Left kidney (tissue), 8 donors: ENCODE results near the gene GTF3C6. TPM values are rescaled to one million over a fixed set of nuclear protein-coding genes. Genes with fewer than 3 reads are reported as not detected.
"Not testable (repeated sequence)": the region's sequence is repeated elsewhere in the genome, so short reads cannot be mapped to it uniquely, and the experiment has no call there.

Experiments used
- DNase-seq: peaks from one replicate; pipeline ENCODE4 v3.0.0-alpha.2; 2013
- long read RNA-seq, 8 donors: transcript quantifications; one replicate each; lab custom pipeline, GENCODE V29; 2026
- polyA plus RNA-seq: library from polyadenylated mRNA; unstranded; fragments of 120-200 nt; gene quantifications from one replicate; pipeline ENCODE4 v1.2.1, GENCODE V29; 2013; ENCODE audit not compliant: insufficient read length

Gene GTF3C6, protein sequence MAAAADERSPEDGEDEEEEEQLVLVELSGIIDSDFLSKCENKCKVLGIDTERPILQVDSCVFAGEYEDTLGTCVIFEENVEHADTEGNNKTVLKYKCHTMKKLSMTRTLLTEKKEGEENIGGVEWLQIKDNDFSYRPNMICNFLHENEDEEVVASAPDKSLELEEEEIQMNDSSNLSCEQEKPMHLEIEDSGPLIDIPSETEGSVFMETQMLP
- polyA plus RNA-seq, result 107 TPM
- long read RNA-seq, donor 1, transcript GTF3C6-201 (6 exons, 952 nt), result major isoform, 84 of 152 reads
- long read RNA-seq, donor 1, partial matches to known transcripts, result 68 of 152 reads
- long read RNA-seq, donor 1, other reads (novel, unspliced or antisense), result 0 of 152 reads
- long read RNA-seq, donor 2, transcript GTF3C6-201 (6 exons, 952 nt), result major isoform, 60 of 109 reads
- long read RNA-seq, donor 2, partial matches to known transcripts, result 49 of 109 reads
- long read RNA-seq, donor 2, other reads (novel, unspliced or antisense), result 0 of 109 reads
- long read RNA-seq, donor 3, transcript GTF3C6-201 (6 exons, 952 nt), result major isoform, 39 of 92 reads
- long read RNA-seq, donor 3, partial matches to known transcripts, result 53 of 92 reads
- long read RNA-seq, donor 3, other reads (novel, unspliced or antisense), result 0 of 92 reads
- long read RNA-seq, donor 4, transcript GTF3C6-201 (6 exons, 952 nt), result major isoform, 9 of 24 reads
- long read RNA-seq, donor 4, partial matches to known transcripts, result 15 of 24 reads
- long read RNA-seq, donor 4, other reads (novel, unspliced or antisense), result 0 of 24 reads
- long read RNA-seq, donor 5, transcript GTF3C6-201 (6 exons, 952 nt), result major isoform, 88 of 250 reads
- long read RNA-seq, donor 5, partial matches to known transcripts, result 156 of 250 reads
- long read RNA-seq, donor 5, other reads (novel, unspliced or antisense), result 5 of 250 reads
- long read RNA-seq, donor 6, transcript GTF3C6-201 (6 exons, 952 nt), result major isoform, 67 of 139 reads
- long read RNA-seq, donor 6, partial matches to known transcripts, result 71 of 139 reads
- long read RNA-seq, donor 6, other reads (novel, unspliced or antisense), result 0 of 139 reads
- long read RNA-seq, donor 7, transcript GTF3C6-201 (6 exons, 952 nt), result major isoform, 66 of 146 reads
- long read RNA-seq, donor 7, partial matches to known transcripts, result 75 of 146 reads
- long read RNA-seq, donor 7, other reads (novel, unspliced or antisense), result 5 of 146 reads
- long read RNA-seq, donor 8, transcript GTF3C6-201 (6 exons, 952 nt), result major isoform, 19 of 37 reads
- long read RNA-seq, donor 8, partial matches to known transcripts, result 18 of 37 reads
- long read RNA-seq, donor 8, other reads (novel, unspliced or antisense), result 0 of 37 reads

DNA sequence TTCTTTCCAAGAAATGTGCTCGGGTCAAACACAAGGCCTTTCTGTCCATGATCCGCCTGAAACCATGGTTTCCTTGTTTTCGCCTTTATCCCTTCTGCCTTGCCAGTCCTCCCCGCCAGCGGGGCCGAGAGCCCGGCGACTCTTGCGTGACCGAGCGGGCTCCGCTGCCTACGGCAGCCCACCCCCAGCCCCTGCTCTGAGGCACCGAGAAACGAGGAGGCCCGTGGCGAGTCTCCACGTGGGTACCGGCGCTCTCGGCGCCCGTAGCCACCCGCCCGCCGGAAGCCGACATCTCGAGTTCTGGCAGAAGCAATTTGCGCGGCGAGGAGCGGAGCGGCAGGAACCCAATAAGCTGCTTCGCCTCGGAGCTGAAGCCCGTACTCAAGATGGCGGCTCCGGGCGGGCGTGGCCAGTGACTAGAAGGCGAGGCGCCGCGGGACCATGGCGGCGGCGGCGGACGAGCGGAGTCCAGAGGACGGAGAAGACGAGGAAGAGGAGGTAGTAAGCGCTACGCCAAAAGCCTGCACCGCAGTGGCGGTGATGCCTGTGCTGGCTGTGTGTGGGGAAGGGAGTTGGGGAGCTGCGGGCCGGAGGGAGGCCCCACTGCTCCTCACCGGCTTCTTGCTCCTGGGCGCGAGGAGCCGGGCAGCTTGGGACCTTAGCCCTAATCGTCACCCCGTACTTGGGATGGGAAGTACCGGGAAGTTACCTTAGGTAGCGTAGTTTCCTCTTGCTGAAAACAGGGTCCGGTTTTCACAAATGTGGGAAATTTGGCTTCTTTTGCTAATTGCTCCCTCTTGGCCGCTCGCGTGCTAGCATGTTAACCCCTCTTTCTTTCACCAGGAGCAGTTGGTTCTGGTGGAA, at the start of gene GTF3C6:
GTF3C6 (plus strand) TSS at position 378 of the 864 bp plus-strand sequence; CDS start at position 442, 64 bp downstream.
- DNase-seq, result peak; percentile 91

DNA sequence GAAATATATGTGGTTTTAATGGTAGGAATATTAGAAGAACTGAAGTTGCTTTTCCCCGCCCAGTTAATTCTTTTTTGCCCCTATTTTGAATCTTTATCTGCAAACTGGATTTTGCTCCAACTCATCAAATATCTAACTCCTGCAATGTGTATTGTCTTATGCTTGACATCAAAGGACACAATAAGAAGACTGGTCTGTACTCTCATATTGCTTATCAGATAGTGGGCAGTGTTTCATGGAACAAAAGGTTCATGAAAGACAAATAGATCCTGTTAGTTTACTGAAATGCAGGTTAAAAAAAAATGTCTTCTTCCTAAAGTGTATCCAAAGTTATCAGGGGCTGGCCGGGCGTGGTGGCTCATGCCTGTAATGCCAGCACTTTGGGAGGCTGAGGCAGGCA, 27.7 kb upstream of the GTF3C6 start:
- DNase-seq, result no peak

DNA sequence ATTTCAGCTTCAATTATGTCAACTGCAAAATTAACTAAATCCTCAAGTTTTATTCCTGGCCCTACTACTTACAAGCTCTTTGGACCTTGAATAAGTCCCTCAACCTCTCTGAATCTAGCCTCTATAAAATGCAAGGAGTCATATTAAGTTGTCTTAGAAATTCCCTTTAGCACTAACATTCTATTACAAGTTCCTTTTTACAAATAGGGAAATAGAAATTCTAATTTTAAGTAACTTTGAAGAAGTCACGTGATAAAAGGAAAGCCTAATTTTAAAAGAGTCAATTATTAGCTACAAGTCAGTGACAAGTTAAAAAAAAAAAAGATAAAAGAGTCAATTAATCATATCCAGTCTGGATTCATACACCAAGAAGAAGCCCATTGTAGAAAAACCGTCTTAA, 24.6 kb upstream of the GTF3C6 start:
- no peak for DNase-seq

DNA sequence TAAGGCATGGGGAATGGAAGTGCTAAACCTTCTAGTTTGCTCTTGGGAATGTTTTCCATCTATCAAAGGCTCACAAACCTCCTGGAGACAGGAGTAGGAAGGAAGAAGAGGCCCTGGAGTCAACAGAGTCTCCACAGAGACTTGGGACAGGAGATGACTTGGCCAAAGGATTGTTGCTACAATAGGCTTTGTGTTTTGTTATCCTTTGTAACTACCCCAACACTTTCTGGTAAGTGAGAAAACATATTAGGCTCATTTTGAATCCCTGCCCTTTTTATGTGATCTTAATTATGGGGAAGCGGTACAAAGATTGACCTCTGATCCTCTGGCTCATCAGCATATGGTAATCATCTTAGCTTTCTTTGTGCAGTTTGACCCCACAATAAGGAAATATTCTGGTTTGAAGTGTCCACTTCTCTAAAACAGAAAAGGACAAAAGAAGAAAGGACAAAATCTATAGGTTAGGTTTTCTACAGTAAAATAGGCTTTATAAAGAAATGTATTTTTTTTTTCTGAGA, 24.1 kb upstream of the GTF3C6 start:
- no peak for DNase-seq

DNA sequence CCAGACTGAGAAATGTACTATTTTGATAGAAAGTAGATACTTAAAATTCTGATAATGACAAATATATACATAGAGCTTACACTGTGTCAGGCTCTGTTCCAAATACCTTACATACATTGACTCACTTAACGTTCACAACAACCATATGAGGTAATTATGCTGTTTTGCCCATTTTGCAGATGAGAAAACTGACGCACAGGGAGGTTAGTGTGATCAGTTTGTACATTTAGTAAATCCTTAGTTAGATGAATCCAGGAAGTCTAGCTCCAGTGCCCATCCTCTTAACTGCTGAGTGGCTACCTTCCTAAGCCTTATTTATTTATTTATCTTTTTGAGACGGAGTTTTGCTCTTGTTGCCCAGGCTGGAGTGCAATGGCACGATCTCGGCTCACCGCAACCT, 23.3 kb upstream of the GTF3C6 start:
- DNase-seq, result no peak

DNA sequence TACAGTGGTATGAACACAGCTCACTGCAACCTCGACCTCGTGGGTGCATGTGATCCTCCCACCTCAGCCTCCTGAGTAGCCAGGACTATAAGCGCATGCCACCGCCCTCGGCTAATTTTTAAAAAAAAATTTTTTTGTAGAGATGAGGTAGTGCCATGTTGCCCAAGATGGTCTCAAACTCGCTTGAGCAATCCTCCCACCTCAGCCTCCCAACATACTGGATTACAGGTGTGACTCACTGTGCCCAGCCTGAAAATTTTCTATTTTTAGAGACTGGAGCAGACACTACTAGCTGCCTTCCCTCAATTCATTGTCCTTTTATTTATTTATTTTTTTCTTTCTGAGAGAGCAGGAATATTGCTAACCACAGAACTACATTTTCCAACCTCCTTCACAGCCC, 20.3 kb upstream of the GTF3C6 start:
- no peak for DNase-seq

DNA sequence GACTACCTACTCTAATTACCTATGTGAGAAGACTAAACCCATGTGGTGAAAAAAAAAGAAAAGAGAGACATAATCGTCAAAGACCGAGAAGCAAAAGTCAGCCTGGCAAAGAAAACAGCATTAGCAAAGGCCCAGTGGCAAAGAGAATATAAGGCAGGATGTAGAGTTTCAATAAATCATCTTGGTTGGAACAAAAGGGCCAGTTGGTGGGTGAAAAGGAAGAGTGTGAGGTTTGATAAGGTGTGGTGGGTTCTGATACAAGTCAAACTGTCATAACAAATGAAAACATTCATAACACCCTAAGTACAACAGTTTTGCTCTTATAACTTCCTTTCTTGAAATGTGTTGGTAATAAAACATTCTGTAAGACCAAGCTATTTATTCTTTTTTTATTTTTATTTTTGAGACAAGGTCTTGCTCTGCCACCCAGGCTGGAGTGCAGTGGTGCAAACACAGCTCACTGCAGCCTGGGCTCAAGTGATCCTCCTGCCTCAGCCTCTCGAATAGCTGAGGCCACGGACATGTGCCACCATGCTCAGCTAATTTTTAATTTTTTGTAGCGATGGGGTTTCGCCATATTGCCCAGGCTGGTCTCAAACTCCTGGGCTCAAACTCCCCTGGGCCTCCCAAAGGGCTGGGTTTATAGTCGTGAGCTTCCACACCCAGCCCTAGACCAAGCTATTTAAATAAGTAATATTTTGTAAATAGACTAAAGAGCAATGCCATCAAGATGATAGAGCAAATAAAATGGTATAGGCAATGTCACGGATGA, 18.9 kb upstream of the GTF3C6 start:
- DNase-seq, result no peak

DNA sequence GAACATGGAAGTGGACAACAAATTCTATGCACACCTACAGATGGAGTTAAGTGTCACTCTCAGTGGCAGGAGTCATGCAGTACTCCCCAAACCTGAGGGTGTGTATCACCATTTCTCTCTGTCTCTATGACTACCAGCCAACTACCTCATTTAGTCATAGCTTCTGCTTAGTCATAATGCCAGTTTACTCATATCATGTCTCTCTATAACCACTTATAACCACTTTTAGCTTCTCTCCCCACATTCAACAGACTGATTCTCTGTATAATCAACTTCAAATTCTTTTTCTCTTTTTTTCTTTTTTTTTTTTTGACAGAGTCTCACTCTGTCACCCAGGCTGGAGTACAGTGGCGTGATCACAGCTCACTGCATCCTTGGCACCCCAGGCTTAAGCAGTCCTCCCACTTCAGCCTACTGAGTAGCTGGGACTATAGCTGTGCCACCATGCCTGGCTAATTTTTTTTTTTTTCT, 13.8 kb upstream of the GTF3C6 start:
- DNase-seq, result no peak

DNA sequence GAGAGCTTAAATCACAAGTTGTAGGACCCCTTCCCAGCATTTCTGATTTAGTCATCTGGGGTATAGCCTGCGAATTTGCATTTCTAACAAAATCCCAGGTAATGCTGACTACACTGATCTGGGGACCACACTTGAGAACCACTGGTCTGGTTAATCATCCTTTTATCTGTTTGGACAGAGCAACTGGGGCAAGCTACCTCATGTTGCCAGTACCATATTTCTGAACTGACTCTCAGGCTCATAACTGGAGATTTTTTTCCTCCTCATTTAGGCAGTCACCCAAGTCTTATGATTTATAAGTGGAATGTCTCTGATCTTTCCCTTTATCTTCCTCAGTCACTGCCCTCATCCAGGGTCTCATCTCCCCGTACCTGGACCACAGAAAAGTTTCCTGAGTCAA, 12.0 kb upstream of the GTF3C6 start:
- DNase-seq, result no peak

DNA sequence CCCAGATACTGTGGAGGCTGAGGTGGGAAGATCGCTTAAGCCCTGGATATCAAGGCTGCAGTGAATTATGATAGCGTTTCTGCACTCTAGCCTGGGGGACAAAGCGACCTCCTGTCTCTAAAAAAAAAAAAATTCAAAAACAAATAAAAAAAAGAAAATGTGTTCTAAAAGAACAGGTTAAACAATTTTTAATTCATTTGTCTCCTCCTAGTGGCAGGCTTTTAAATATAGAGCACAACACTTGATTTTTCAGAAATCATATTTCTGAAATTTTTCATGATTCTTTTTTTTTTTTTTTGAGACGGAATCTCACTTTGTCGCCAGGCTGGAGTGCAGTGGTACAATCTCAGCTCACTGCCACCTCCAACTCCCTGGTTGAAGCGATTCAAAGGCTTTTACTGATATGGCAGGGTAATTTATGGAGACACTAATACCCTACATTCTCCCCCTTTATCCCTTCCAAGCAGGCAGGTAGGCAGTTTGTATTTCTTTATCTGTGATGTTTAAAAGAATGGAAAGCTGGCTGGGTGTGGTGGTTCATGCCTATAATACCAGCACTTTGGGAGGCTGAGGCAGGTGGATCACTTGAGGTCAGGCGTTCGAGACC, 8.7 kb upstream of the GTF3C6 start:
- DNase-seq, result peak; percentile 46

DNA sequence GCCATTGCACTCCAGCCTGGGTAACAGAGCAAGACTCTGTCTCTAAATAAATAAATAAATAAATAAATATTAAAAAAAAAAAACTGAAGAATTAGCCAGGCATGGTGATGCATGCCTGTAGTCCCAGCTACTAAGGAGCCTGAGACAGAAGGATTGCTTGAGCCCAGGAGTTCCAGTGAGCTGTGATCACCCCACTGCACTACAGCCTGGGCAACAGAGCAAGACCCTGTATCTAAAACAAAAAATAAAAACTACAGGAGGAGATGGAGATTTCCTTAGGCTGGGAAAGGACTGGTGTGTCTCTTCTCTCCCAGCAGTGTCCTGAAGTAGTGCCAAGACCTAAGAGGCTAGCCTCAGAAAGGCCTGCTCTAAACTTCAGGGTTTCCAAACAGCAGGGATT, 8.1 kb upstream of the GTF3C6 start:
- no peak for DNase-seq

DNA sequence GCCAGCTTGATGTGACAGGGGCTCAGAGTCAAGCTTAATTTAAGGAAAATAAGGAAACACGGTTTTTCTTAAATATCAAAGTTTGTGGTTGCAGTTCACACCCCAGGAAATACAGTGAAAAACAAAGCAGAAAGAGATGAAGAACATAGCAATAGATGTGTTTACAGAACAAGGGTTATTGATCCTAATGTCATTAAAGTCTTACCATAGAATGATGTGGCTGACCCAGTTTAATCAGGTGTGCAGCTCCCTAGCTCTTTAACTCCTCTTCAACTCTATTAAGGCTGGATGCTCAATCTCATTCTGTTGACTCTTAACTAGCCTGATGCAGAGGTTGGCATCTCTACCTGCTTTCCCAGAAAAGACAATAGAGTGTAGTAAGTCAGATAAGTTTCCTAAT, 7.5 kb upstream of the GTF3C6 start:
- no peak for DNase-seq

DNA sequence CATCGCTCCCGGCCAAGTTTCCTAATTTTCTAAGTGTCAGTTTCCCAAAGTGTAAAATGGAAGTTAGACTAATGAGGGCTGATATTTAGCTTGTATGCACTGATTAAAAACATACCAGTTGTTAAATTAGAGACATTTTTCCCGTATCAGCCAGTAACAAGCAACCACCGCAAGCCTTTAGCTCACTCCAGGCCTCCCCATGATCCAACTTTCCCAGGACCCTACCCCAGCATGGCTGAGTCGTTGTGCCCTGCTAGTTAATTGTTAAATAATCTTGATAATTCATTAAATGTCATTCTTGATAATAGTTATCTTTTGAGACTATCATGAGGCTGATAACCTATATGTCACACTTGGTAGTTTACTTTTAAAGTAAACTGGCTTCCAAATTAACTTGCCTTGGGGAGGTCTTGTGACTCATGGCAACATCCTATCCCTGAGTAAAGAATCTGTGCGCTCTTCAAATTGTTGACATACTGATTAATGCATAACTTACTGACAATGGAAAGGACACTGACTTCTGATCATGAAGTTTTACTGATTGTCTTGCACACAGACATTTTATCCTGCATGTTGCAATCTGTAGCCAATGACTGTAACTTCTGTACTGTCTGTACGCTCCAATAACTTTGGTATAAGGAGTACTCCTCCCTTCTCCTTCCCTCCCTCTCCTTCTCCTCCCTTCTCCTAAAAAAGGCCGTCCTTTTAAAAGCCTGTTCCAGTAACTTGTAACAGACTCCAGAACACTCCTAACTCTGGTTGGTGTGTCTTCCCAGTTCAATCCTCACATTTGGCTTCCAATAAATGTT, 6.3 kb upstream of the GTF3C6 start:
- peak; percentile 19 for DNase-seq

DNA sequence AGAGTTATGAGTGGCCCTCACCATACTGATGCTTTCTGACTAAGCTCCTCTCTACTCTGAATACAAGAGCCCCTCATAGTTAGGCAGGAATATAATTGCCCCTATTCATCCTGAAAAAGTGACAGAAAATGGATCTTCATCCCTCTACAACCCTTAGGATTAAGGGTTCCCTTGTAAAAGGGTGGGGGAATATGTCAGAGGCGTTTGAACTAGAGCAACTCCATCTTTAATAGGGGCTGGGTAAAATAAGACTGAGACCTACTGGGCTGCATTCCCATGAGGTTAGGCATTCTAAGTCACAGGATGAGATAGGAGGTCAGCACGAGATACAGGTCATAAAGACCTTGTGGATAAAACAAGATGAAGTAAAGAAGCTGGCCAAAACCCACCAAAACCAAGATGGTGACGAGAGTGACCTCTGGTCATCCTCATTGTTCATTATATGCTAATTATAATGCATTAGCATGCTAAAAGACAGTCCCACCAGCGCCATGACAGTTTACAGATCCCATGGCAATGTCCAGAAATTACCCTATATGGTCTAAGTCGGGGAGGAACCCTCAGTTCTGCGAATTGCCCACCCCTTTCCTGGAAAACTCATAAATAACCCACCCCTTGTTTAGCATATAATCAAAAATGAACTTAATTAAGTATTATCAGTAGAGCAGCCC, 4.7 kb upstream of the GTF3C6 start:
- DNase-seq, result no peak

DNA sequence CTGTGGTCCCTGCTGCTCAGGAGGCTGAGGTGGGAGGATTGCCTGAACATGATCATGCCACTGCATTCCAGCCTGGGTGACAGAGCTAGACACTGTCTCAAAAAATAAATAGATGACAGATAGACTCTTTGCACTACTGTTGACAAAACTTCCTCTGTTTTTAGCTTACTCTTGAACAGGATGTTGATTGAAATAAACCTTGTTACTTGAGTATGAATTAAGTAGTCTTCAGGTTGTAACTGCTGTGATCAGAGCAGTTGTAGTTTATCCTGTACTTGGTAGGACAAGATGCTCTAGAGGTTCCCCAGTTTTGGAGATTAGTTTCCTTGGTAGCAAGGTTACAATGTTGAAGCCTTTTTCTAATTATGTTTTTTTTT, 1.5 kb downstream of the GTF3C6 start:
- DNase-seq, result no peak

DNA sequence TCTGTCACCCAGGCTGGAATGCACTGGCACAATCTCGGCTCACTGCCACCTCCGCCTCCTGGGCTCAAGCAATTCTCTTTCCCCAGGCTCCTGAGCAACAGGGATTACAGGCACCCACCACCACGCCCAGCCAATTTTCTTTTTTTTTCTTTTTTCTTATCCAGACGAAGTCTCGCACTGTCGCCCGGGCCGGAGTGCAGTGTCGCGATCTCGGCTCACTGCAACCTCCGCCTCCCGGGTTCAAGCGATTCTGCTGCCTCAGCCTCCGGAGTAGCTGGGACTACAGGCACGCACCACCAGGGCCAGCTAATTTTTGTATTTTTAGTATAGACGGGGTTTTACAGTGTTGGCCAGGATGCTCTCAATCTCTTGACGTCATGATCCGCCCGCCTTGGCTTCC, 4.1 kb downstream of the GTF3C6 start:
- DNase-seq, result not testable (repeated sequence)

DNA sequence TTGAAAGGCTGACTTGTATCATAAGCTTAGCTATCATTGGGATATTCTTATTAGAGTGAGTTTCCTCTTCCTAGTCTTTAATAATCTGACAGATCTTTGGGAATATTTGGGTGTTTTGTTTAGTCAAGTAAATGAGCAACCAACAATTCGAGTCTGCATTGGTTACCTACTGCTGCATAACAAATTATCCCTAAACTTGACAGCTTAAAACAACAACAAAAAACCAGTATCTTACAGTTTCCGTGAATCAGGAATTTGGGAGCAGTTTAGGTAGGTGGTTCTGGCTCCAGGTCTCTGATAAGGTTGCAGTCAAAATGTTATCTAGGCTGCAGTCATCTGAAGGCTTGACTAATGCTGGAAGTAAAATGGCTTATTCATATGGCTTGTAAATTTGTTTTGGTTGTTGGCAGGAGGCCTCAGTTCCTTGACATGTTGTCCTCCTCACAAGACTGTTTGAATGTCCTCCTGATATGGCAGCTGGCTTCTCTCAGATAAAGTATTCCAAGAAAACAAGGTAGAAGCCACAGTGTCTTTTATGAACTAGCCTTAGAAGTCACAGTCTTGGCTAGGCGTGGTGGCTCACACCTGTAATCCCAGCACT, 7.2 kb downstream of the GTF3C6 start:
- DNase-seq, result no peak

DNA sequence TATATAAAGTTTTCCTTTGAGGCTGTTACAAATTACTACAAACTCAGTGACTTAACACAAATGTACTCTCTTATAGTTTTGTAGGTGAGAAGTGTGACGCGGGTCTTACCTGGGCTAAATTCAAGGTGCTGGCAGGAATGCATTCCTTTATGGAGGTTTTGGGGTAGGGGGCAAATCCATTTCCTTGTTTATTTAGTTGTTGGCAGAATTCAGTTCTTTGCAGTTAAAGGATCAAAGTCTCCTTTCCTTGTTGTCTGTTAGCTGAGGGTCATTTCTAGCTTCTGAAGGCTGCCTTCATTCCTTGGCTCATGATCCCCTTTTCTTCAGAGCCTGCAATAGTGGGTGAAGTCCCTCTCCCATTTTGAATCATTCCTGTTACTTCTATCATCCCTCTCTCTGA, 10.2 kb downstream of the GTF3C6 start:
- not testable (repeated sequence) for DNase-seq
